ENCODE measurements around the gene RUFY1. TPM values are rescaled to one million over a fixed set of nuclear protein-coding genes. Genes with fewer than 3 reads are reported as not detected.
"Not testable (repeated sequence)": the region's sequence is repeated elsewhere in the genome, so short reads cannot be mapped to it uniquely, and the experiment has no call there.

The RUFY1 gene
- total and polyA plus RNA-seq, 4 experiments from 2014 or later = 13.3 to 61.5 (median 46.9) TPM

DNA sequence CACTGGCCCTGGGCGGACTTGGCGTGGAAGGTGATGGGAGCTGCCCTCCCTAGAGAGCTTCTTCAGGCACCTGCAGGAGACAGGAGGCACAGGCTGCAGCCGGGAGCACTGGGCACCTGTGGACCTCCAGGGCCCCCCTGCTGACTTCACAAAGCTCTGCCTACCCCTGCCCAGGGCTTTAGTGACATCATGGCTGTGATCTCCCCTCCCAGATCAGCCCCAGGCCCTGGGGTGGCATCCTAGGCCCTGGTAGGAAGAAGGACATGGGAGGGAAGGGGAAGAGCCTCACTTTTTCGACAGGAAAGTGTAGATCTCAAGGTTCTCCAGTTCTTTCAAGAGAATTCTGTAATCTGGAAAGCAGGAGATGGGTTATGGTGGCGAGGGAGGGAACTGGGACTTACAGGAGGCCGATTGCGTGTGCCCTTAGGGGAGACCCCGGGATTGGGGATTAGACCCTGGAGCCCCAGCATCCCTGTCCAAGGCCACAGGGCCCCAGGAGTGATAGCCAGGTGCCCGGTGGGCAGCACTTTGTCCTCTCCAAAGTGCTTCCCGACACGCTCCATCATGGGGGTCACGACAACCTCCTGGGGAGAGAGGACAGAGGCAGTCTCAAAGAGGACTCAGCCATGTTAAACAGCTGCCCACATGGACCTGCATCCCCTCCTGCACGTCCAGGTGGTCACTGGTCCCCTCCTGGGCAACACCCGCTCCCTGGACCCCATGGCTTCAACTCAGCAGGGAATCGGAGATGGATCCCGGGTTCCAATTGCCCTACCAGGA lies 93.0 kb downstream of the RUFY1 start:
- intact Hi-C loops (cut with micrococcal nuclease); H3K4me1 ChIP-seq (ENCODE audit: insufficient read depth, low read length): not testable (repeated sequence)

GRCh38 chr5:179644766-179645165 lies 94.4 kb downstream of the RUFY1 start:
- intact Hi-C loops (cut with micrococcal nuclease); H3K4me1 ChIP-seq (ENCODE audit: insufficient read depth, low read length); H3K36me3 ChIP-seq (ENCODE audit: insufficient read depth, low read length); H3K27ac Mint-ChIP-seq; H3K4me3 ChIP-seq (ENCODE audit: low read length in 2 of 2); H3K27ac ChIP-seq (ENCODE audit: low read depth, low read length); CTCF ChIA-PET (ENCODE audit: partially characterized antibody); H3K9me3 Mint-ChIP-seq; H3K4me1 Mint-ChIP-seq; H3K27me3 ChIP-seq (ENCODE audit: insufficient read depth, low read length); POLR2A ChIA-PET (ENCODE audit: partially characterized antibody); H3K4me3 Mint-ChIP-seq; H3K27me3 Mint-ChIP-seq; H3K9me3 ChIP-seq (ENCODE audit: control insufficient read depth in 1 of 2, low read length in 2 of 2); H3K36me3 Mint-ChIP-seq; DNase-seq: not testable (repeated sequence)

More for the DNA sequence above, 93.0 kb downstream of the RUFY1 start:
- CTCF ChIA-PET (ENCODE audit: partially characterized antibody); H3K36me3 Mint-ChIP-seq; H3K27ac Mint-ChIP-seq; H3K27ac ChIP-seq (ENCODE audit: low read depth, low read length); H3K9me3 ChIP-seq (ENCODE audit: control insufficient read depth in 1 of 2, low read length in 2 of 2); H3K4me3 ChIP-seq (ENCODE audit: low read length in 2 of 2); H3K27me3 Mint-ChIP-seq; H3K4me3 Mint-ChIP-seq; POLR2A ChIA-PET (ENCODE audit: partially characterized antibody); H3K4me1 Mint-ChIP-seq; H3K9me3 Mint-ChIP-seq; H3K36me3 ChIP-seq (ENCODE audit: insufficient read depth, low read length); DNase-seq; H3K27me3 ChIP-seq (ENCODE audit: insufficient read depth, low read length): not testable (repeated sequence)

DNA sequence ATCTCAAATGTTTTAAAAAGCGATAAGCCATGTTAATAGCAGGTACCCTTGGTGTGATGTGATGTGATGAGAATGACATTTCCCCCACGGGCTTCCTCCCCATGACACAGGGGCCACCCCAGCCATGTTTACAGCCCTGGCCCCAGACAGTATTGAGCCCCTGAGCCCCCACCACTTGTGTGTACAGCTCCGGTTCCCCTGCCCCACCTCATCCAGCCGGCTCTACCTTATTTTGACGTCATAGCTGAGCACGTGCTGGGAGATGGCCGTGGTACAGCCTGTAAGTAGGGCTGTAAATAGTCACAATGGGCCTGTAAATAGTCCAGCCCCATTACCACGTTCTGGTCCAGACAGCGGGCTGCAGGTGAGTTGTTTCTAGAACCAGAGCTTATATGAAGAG lies 98.1 kb downstream of the RUFY1 start:
- H3K27ac Mint-ChIP-seq = no peak overlapping the region
- no peaks in the 10 kb centered on the region for H3K4me1 ChIP-seq (ENCODE audit: insufficient read depth, low read length)
- no peaks in the 10 kb centered on the region for H3K4me1 Mint-ChIP-seq
- H3K4me3 Mint-ChIP-seq = no peak overlapping the region
- no peaks in the 10 kb centered on the region for H3K36me3 Mint-ChIP-seq
- no peaks in the 10 kb centered on the region for H3K9me3 ChIP-seq (ENCODE audit: control insufficient read depth in 1 of 2, low read length in 2 of 2)
- no peak overlapping the region for H3K4me3 ChIP-seq (ENCODE audit: low read length in 2 of 2)
- no peak for DNase-seq
- CTCF ChIA-PET (ENCODE audit: partially characterized antibody) = interaction anchor here (1.4 kb wide), 1 partner anchor 10 kb away, joined by 4 read pairs; no protein-coding TSS in a partner anchor
- POLR2A ChIA-PET (ENCODE audit: partially characterized antibody) = no interaction called here
- peaks cover 0 to 3% of the 10 kb centered on the region in 2 donors for H3K27me3 Mint-ChIP-seq
- H3K27ac ChIP-seq (ENCODE audit: low read depth, low read length) = no peak overlapping the region
- H3K9me3 Mint-ChIP-seq = no peaks in the 10 kb centered on the region
- no peaks in the 10 kb centered on the region for H3K27me3 ChIP-seq (ENCODE audit: insufficient read depth, low read length)
- H3K36me3 ChIP-seq (ENCODE audit: insufficient read depth, low read length) = no peaks in the 10 kb centered on the region
- intact Hi-C loops (cut with micrococcal nuclease) = no loop called here

GRCh38 chr5:179649166-179649703 lies 98.9 kb downstream of the RUFY1 start:
- H3K36me3 Mint-ChIP-seq; H3K9me3 Mint-ChIP-seq; H3K4me1 Mint-ChIP-seq; H3K36me3 ChIP-seq (ENCODE audit: insufficient read depth, low read length); H3K4me3 Mint-ChIP-seq; H3K27ac Mint-ChIP-seq; H3K9me3 ChIP-seq (ENCODE audit: control insufficient read depth in 1 of 2, low read length in 2 of 2); H3K4me1 ChIP-seq (ENCODE audit: insufficient read depth, low read length); intact Hi-C loops (cut with micrococcal nuclease); H3K27me3 Mint-ChIP-seq; H3K27me3 ChIP-seq (ENCODE audit: insufficient read depth, low read length); POLR2A ChIA-PET (ENCODE audit: partially characterized antibody); CTCF ChIA-PET (ENCODE audit: partially characterized antibody); DNase-seq; H3K27ac ChIP-seq (ENCODE audit: low read depth, low read length); H3K4me3 ChIP-seq (ENCODE audit: low read length in 2 of 2): not testable (repeated sequence)

- H3K4me1 Mint-ChIP-seq; H3K4me1 ChIP-seq (ENCODE audit: insufficient read depth, low read length); H3K27me3 ChIP-seq (ENCODE audit: insufficient read depth, low read length); H3K36me3 Mint-ChIP-seq; POLR2A ChIA-PET (ENCODE audit: partially characterized antibody); intact Hi-C loops (cut with micrococcal nuclease); H3K27ac Mint-ChIP-seq; H3K27me3 Mint-ChIP-seq; H3K9me3 Mint-ChIP-seq; H3K27ac ChIP-seq (ENCODE audit: low read depth, low read length); H3K4me3 ChIP-seq (ENCODE audit: low read length in 2 of 2); H3K4me3 Mint-ChIP-seq; H3K36me3 ChIP-seq (ENCODE audit: insufficient read depth, low read length); H3K9me3 ChIP-seq (ENCODE audit: control insufficient read depth in 1 of 2, low read length in 2 of 2); DNase-seq; CTCF ChIA-PET (ENCODE audit: partially characterized antibody): not testable (repeated sequence)
Measured at GRCh38 chr5:179650245-179650644, 99.9 kb downstream of the RUFY1 start.

GRCh38 chr5:179653135-179653534 lies 102.8 kb downstream of the RUFY1 start:
- H3K4me3 Mint-ChIP-seq; H3K36me3 Mint-ChIP-seq; CTCF ChIA-PET (ENCODE audit: partially characterized antibody); H3K36me3 ChIP-seq (ENCODE audit: insufficient read depth, low read length); H3K9me3 ChIP-seq (ENCODE audit: control insufficient read depth in 1 of 2, low read length in 2 of 2); H3K27me3 Mint-ChIP-seq; H3K27ac Mint-ChIP-seq; H3K27ac ChIP-seq (ENCODE audit: low read depth, low read length); H3K4me1 Mint-ChIP-seq; POLR2A ChIA-PET (ENCODE audit: partially characterized antibody); H3K4me3 ChIP-seq (ENCODE audit: low read length in 2 of 2); intact Hi-C loops (cut with micrococcal nuclease); H3K27me3 ChIP-seq (ENCODE audit: insufficient read depth, low read length); H3K9me3 Mint-ChIP-seq; H3K4me1 ChIP-seq (ENCODE audit: insufficient read depth, low read length); DNase-seq: not testable (repeated sequence)

DNA sequence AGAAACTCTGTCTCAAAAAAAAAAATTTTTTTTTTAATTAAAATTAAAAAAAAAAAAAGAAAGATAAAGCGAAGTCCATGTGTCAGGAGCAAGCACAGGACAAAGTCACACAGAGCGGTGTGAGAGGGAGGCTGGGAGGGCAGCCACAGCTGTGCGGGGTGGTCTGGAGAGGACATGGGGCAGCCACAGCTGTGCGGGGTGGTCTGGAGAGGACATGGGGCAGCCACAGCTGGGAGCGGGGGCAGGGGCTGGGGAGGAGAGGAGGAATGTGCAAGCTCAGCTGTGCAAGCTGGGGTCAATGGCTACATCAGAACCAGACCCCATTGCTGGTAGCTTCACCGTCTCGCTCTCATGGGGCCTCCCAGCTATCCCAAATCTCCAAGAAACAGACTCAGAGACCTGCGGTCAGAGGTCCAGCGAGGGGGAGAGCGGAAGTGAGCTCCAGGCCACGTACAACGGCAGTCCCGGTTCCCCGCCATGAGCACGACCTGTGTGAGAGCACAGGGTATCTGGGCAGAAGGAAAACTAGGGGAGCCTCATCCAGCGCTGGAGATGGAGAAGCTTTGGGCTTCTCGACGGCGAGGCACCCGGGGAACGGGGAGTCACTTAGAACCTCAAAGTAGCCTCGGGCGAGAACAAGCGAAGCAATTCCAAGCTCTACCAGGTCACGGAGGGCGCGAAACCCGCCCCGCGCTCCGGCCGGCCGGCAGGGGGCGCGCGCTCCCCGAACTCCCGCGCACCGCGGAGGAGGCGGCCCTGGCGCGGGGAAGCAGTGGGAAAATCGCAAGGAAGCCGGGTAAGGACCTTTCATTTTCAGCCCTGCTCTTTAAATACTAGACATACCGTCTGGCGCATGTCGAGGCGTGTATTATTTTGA lies 107.2 kb downstream of the RUFY1 start:
- H3K4me3 ChIP-seq (ENCODE audit: low read length in 2 of 2); POLR2A ChIA-PET (ENCODE audit: partially characterized antibody): not testable (repeated sequence)

More for the DNA sequence above, 107.2 kb downstream of the RUFY1 start:
- CTCF ChIA-PET (ENCODE audit: partially characterized antibody); H3K27me3 Mint-ChIP-seq; H3K4me1 Mint-ChIP-seq; H3K27ac ChIP-seq (ENCODE audit: low read depth, low read length); H3K36me3 ChIP-seq (ENCODE audit: insufficient read depth, low read length); H3K4me1 ChIP-seq (ENCODE audit: insufficient read depth, low read length); H3K36me3 Mint-ChIP-seq; H3K27me3 ChIP-seq (ENCODE audit: insufficient read depth, low read length); H3K27ac Mint-ChIP-seq; H3K9me3 Mint-ChIP-seq; H3K9me3 ChIP-seq (ENCODE audit: control insufficient read depth in 1 of 2, low read length in 2 of 2); intact Hi-C loops (cut with micrococcal nuclease): not testable (repeated sequence)
- peak overlapping the region in 4 of 8 donors; percentile 75 to 84 (median 80) for H3K4me3 Mint-ChIP-seq
- peak in 3 of 5 donors; percentile 7 to 34 (median 20) for DNase-seq
